Measurements from ENCODE around the gene GRK5. TPM values are rescaled to one million over a fixed set of nuclear protein-coding genes. Genes with fewer than 3 reads are reported as not detected.
A peak's percentile ranks its signal among the peaks of the same experiment; 100 is the strongest.

GRK5 gene
- total RNA-seq, 1 experiment from 2014 or later: 1.2 TPM

DNA sequence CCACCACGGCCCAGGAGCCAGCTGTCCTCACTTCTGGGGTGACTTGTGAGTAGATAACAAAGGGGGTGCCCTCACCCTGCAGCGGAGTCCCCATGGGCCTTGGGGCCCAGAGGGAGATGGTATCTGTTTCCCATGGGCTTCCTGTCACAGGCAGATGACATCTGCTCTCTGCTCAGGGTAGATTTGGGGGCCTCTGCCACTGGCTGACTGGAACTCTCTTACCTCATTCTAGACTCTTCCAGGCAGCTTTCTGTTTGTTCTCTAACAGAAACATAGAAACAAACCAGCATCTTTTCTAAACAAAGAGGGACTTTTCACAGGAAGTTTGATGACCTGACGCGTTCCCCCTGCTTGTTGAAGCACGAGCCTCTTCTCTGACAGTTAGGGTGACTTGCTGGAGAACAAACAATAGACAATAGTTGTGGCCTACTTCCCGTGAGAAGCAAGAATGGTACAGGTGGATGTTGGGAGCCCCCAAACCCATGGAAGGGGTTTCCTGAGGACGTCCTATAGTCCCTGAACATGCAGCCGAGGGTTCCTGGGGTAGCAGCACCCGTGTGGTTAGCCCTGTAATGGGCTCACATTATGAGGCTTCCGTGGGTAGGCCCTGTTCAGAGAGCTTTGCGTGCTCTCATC is 61.6 kb downstream of the GRK5 start:
- TF ChIP-seq, protein P1, sequence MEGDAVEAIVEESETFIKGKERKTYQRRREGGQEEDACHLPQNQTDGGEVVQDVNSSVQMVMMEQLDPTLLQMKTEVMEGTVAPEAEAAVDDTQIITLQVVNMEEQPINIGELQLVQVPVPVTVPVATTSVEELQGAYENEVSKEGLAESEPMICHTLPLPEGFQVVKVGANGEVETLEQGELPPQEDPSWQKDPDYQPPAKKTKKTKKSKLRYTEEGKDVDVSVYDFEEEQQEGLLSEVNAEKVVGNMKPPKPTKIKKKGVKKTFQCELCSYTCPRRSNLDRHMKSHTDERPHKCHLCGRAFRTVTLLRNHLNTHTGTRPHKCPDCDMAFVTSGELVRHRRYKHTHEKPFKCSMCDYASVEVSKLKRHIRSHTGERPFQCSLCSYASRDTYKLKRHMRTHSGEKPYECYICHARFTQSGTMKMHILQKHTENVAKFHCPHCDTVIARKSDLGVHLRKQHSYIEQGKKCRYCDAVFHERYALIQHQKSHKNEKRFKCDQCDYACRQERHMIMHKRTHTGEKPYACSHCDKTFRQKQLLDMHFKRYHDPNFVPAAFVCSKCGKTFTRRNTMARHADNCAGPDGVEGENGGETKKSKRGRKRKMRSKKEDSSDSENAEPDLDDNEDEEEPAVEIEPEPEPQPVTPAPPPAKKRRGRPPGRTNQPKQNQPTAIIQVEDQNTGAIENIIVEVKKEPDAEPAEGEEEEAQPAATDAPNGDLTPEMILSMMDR (conservative IDR thresholded peaks at IDR 0.05): no peak
- Histone ChIP-seq H3K18ac (ENCODE audit: insufficient read length, low read depth, low read length) (no peak overlapping the region), H3K23me2 (ENCODE audit: insufficient read length, low read depth, low read length, poor library complexity, severe bottlenecking) (no peaks in the 10 kb centered on the region), H3K4me2 (ENCODE audit: insufficient read depth, insufficient read length, low read length) (no peak overlapping the region), H2AK5ac (ENCODE audit: insufficient read length, low read length) (no peak overlapping the region), H3K27me3 (ENCODE audit: insufficient read depth, low read length) (no peaks in the 10 kb centered on the region), H4K8ac (replicated peaks; ENCODE audit: insufficient read length, low read depth, low read length) (no peak overlapping the region), H2BK20ac (ENCODE audit: low read depth, low read length, poor library complexity, severe bottlenecking) (no peak overlapping the region), H2BK15ac (ENCODE audit: low read depth, low read length) (no peak overlapping the region), H3K14ac (ENCODE audit: insufficient read depth, low read length) (no peak overlapping the region), H3K79me2 (ENCODE audit: insufficient read depth, low read length) (no peaks in the 10 kb centered on the region), H3K56ac (ENCODE audit: insufficient read length, low read depth, low read length) (no peak overlapping the region), H3K79me1 (ENCODE audit: insufficient read depth, low read depth, low read length, poor library complexity, severe bottlenecking) (no peaks in the 10 kb centered on the region), H3K4me1 (ENCODE audit: insufficient read depth, low read length) (0 out of 2 replicates have a peak, but pooled peaks cover 1% of the 10 kb centered on the region), H2AFZ (ENCODE audit: low read length) (no peak overlapping the region), H4K20me1 (ENCODE audit: control insufficient read depth, insufficient read depth, insufficient read length) (no peaks in the 10 kb centered on the region), H3K9me3 (ENCODE audit: control insufficient read depth, low read depth, low read length) (no peaks in the 10 kb centered on the region), H2BK5ac (ENCODE audit: insufficient read length, low read length) (no peak overlapping the region), H2BK120ac (ENCODE audit: low read depth, low read length, poor library complexity, severe bottlenecking) (no peak overlapping the region), H3K4ac (ENCODE audit: low read depth, low read length) (no peak overlapping the region), H2BK12ac (ENCODE audit: insufficient read length, low read depth, low read length) (no peak overlapping the region), H3K9ac (ENCODE audit: extremely low read depth, insufficient read length, low read length) (no peak overlapping the region), H3T11ph (ENCODE audit: low read length) (no peak overlapping the region), H4K5ac (ENCODE audit: insufficient read length, low read depth, low read length) (no peak overlapping the region), H3K23ac (ENCODE audit: insufficient read length, low read depth, low read length) (no peak overlapping the region), H4K91ac (ENCODE audit: insufficient read length, low read depth, low read length) (no peak overlapping the region), H3K27ac (ENCODE audit: insufficient read length, low read depth, low read length) (no peak overlapping the region)
- H3K4me1 Mint-ChIP-seq: peaks cover 10 to 11% of the 10 kb centered on the region in 2 experiments
- no peaks in the 10 kb centered on the region for H3K36me3 Mint-ChIP-seq (ENCODE audit: insufficient read depth in 1 of 3, low read depth in 3 of 3)
- peak overlapping the region in 1 of 3 experiments; percentile 58; a peak in 1 of 7 replicates for H3K27ac Mint-ChIP-seq
- H3K4me3 Mint-ChIP-seq: no peak overlapping the region
- no peaks in the 10 kb centered on the region for H3K9me3 Mint-ChIP-seq
- no peak for DNase-seq
- no peaks in the 10 kb centered on the region; the same call in 1 of the 2 replicates for H3K27me3 Mint-ChIP-seq (ENCODE audit: low read depth)
- WGBS (ENCODE audit: extremely low coverage, insufficient read length, low lambda C conversion rate): no CpG with 5 or more reads among the region's 11 CpGs

All from H9 (cell line).